COLO829 (cell line): ENCODE results near the gene UBE2O.

Source experiments
- DNase-seq: peaks from one replicate; pipeline ENCODE4 v3.0.0; 2012; ENCODE audit warnings: low spot score

The UBE2O gene

DNA sequence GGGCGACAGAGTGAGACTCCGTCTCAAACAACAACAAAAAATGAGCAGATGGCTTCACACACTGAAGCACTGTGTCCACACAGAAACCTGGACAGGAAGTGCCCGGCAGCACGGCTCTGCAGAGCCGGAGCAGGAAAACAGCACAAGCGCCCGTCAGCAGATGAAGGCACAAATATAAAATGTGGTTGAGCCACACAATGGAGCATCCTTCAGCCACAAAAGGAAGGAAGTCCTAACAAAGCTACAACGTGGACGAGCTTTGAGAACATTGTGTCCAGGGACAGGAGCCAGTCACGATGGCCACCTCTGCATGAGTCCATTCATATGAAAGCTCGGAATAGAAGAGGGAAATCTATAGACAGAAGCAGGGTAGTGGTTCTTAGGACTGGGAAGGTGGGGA is 32.6 kb upstream of the UBE2O start:
- no peak for DNase-seq

DNA sequence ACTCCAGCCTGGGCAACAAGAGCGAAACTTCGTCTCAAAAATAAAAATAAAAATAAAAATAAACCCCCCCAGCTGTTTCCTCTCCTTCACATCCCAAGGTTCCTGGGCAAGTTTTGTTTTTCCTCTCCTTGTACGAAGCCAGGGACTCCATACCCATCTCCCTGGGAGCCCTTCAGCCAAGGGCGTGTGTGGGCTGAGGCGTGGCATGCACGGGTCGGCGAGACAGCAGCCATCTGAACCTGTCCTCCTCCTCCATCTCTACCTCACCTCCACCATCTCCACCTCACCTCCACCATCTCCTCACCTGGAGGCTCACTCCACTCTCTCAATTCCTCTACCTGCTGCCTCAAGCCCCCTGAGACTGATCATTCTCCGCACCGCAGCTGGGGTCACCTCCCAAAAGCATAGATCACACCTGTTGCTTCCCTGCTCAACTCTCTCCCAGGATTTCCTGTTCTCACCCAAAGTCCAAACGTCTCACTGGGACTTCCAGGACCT is 31.3 kb upstream of the UBE2O start:
- no peak for DNase-seq

DNA sequence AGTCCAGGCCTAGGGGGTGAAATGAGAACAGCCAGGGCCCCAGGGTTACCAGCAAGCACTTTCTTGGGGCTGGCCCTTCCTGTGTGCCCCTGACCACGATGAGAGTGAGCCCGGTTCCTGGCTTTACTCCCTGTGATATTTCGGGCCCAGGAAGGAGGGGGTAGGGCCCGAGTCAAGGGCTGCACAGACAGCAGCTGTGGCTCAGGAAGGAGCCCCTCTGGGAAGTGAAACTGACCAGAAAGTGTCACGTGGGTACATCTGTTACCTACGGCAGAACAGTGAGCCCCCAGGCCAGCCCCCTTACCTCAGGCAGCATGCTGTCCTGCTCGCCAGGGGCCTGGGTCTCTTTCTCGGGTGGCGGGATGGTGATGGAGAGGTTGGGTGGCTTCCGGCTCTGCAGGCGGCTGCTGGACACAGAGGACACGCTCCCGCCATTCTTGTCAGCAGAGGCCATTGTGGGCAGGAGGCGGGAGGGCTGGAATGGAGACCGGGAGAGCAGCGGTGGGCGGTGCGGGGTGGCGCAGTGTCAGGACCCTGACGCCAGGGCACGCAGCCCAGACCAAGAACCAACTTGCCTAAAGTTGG is 28.2 kb upstream of the UBE2O start:
- DNase-seq, result no peak

DNA sequence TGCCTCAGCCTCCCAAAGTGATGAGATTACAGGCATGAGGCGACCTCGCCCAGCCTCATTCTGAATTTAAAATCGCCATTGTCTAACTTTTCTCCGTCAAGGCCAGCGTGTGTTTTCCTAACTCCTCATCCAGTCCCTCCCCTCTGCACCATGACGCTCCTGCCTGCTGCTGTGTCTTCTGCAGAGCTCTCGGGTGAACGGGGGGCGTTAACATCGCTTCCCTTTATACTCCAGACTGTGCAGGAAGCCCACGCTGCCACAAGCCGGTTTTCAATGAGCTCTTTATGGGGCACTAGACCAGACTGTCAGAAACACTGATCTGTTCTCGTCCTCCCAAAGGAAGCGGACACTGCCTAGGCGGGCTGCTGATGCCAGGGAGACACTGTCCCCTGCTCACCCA is 27.7 kb upstream of the UBE2O start:
- DNase-seq, result peak; percentile 59

DNA sequence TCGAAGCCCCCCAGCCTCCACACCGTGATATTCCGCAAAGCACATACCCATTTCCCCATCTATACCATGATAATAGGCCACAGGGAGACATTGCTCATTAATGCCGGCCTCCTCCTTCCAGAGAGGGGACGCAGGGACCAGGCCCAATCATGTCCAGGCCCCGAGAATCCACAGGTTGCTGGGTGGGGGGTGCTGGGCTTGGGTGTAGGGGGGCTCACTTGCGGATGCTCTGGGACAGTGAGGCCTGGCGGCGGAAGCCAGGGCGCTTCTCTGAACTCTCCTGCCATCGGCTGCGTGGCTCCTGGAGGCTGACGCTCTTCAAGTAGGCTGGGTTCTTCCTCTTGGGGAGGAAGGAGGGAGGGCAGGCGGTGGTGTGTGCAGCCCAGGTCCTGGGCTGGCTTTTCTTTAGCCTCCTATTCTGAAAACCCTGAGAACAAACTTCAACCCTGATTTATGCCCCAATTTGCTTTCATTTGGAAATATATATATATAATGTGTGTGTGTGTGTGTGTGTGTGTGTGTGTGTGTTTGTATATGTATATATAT is 26.6 kb upstream of the UBE2O start:
- no peak for DNase-seq

DNA sequence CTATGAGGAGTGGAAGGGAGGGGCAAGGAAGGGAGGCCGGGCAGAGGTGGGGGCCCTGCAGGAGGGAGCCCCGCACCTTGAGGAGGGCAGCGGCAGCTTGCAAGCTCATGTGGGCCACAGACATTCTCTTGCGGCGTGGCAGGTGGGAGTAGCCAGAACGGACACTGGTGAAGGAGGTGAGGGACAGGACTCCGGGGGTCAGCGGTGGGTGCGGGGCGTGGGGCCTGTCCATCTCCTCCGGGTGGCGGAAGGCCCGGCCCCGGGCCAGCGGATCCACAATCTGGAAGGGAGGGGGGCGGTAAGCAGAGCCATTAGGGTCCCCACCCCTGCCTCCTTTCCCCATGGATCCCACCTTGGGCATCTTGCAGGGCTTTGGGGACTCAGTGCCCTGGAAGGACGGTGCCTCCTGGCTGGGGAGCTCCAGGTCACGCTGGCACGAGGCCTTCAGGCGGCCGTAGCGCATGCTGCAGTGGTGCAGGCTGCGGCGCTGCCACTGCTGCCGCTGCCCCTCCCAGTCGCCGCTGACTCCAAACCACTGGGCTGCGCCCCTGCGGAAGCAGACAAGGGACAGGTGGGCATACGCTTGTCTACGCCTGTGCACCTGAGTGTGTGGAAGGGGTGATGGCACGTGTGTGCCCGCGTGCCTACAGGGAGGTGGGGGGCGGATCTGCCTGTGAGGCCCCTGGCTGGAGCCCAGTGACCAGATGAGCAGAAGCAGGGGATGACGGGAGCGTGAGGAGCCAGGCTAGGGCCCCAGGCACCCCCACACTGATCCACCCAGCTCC is 26.0 kb upstream of the UBE2O start:
- DNase-seq, result no peak

DNA sequence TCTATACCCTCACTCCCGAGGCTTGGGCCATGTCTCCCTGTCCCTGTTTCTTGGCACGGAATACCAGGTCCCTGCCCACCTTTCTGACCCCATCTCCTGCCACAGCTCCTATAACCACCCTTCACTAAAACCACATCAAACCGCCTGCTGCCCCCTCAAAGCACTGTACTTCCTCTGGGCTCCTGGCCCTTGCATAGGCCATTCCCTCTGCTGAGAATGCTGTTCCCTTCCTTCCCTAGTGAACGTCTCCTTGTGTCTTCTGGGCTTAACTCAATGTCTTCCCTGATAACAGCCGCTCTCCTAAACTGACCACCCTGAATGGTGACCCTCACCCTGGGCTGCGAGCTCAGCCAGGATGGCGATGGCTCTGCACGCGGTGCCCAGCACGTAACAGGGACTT is 25.1 kb upstream of the UBE2O start:
- no peak for DNase-seq

DNA sequence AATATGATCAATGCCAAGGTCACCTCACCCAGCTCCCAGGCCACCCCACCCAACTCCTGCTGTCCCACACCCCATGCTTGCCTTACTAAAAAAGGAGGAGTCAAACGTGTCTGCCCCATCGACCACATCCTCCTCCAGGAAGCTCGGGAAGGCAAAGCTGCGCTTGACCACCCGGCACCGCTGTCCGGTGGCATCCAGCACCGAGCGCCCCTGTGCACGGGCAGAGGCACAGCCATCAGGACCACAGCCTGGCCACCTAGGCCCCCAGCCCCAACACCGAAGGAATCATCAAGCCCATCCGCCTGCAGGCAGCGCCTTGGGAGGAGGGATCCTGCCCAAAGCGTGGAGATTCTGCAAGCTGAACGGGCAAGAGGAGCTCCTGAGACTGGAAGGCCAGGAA is 24.6 kb upstream of the UBE2O start:
- no peak for DNase-seq

DNA sequence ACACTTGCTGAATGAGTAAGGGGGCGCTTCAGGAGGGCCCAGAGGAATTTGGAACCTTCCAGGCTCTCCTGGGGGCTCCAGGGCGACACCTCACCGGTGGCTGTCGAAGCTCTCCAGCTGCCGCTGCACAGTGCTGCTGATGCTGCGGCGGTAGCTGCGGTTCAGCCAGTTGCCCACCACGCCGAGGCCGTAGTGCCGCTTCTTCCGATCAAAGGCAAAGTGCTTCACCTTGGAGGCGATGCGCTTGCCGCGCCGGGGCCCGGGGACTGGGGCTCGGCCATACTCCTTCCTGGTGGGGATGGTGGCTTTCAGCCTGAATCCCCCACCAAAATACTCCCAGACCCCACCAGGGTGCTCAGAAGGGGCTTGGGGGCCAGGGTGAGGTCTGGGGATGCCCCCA is 23.8 kb upstream of the UBE2O start:
- DNase-seq, result no peak

DNA sequence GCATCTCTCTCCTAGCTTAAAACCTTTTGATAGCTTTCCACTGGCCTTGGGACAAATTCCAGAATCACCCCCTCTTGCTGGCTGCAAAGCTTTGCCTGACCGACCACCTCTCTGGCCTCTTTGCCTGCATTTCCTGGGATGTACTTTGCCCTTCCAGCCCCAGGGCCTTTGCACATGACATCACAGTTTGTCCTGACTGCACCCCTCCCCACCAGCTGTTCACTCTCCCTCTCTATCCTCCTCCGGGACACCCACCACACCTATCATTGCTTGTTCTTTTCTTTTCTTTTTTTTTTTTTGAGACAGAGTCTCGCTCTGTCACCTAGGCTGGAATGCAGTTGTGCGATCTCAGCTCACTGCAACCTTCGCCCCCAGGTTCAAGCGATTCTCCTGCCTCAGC is 22.4 kb upstream of the UBE2O start:
- DNase-seq, result no peak

DNA sequence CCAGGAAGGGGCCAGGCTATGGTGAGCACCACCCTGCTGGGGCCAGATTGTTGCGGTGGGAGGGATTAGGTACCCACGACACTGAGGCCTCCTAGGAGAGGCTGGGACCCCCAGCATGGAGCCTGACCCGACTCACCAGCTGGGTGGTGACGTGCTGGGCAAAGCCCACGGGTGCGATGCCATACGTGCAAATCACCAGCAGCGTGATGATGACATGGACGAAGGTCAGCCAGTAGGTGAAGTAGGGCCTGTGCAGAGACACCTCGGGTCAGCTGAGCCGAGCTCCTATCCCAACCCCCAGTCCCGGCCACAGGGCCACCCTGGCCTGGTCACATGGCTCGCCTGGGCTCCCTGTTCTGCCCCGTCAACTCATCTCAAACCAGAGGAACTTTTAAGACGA is 21.9 kb upstream of the UBE2O start:
- DNase-seq, result no peak

DNA sequence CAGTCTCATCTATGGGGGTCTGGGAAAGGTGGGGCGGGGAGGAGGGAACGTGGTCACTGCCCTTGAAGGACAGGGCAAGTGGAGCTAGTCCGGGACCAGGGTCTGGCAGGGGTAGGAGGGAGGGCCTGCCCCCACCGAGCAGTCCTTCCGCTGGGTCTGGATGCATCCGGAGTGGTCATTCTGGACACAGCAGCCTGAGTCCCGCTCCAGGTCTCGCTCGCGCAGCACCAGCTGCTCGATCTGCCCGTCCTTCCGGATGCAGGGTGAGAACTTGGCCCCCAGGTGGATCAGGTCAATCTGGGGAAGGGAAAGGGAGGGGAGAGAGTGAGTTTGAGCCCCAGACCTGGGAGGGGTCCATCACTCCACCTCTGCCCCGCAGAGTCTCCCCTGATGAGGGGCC is 21.3 kb upstream of the UBE2O start:
- no peak for DNase-seq

DNA sequence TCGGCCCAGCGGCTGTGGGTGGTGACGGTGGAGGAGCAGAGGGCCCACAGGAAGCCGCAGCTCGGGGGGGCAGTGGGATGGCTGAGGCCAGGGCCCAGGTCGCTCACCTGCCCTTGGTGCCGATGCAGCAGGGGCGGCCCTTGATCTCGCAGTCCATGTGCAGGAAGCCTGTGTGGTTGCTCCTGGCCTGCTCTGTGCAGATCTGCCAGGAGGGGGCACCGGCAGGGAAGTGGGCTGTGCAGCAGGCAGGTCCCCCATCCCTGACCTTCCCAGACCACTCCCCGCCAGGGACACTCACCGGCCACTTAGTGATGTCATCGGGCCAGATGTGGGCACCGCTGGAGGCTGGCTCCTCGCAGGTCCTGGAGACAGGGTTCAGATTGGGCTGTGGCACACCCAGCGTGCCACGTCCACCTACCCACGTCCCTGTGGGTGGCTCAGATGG is 20.6 kb upstream of the UBE2O start:
- DNase-seq, result no peak

DNA sequence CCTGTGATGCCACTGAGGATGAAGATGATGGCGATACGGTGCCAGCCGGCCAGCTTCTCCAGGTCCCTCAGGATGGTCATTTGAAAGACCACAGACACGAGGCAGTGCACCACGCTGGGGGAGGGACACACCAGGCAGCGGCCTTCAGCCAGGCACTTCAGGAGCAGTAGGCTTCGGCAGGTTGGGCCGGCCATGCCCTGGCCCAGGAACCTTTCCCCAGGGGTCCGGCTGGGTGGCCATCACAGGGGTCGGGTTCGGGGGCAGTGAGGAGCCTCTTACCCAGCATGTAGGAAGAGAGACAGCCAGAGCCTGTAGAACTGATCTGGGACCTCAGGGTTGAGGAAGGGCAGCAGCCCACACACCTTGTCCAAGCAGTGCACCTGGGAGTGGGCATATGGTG is 19.8 kb upstream of the UBE2O start:
- DNase-seq, result no peak

DNA sequence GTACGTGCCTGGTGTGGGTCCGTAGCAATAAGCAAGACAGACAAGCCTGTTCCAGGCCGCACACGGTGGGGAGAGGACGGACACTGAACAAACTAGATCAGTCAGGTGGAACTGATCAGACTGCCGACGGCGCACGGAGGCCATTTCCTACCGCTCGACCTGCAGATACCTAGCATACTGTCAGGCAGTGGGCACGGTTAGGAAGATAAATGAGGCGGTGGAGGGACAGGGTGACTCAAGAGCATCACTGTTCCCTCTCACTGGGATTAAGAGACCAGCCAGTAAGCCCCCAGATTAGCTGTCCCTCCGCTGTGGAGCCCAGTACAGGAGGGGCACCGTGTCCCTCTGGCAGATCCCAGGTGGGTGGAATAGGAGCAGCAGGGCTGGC is 19.3 kb upstream of the UBE2O start:
- DNase-seq, result no peak

DNA sequence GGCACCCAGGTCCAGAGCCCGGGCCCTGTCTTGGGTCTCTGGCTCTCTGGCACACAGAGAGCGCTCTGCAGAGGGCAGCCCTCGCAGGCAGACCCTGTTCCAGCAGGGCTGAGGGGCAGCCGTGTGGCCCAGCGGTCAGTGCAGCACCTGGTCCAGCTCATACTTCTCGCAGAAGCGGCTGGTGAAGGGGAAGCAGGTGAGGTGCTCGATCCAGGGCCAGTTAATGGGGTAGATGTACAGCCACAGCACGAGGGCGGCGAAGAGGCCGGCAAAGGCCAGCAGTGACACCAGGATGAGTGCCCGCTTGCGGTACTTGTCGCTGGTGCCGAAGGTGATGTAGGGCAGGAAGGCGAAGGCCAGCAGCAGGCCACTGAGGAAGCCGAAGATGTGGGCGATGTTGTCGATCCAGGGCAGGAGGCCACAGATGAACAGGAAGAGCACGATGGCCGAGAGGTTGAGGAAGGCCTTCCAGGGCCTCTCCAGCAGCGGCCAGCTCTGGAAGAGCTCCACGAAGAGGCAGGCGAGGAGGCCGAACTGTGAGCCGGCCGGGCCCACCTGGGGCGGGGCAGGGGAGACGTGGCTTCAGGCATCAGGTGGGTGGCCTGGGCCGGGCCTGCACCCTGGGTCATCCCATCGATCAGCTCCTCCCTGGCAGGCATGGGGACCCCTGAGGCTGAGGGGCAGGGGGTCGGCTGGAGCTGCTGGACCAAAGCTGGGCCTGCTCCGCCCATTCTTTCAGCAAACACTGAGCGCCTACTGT is 18.7 kb upstream of the UBE2O start:
- DNase-seq, result no peak

DNA sequence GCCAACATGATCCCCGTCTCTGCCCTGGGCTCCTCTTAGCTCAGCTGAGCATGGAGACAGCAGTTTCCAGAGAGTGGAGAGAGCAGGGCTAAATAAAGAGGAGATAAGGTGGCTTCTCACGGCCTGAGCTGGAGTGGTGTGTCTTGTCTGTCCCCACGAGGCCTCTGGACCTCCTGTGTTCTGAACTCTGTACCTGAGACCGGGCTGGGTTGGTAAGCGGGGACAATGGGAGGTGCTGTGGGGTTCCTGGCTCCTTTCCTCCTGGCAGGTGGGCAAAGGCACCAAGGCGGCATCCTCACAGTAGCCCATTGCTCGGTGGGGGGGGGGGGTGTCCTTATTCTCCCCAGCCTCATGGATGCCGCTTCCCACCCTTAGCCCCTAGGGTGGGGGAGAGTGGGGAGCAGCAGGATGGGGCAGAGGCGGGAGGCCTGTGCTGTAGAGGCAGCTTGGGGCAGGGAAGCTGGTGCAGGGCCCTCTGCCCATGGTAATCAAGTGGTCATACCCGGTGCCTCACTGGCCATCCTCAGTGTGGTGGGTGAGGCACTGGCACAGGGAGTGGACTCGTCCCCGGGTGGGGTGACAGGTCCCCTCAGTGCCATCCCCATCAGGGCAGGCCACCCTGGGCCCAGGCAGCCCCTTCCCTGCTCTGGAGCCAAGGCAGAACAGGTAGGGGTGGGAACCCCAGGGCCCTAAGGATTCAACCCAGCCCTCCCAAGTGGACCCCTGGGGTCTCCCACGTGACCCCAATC is 17.2 kb upstream of the UBE2O start:
- no peak for DNase-seq

DNA sequence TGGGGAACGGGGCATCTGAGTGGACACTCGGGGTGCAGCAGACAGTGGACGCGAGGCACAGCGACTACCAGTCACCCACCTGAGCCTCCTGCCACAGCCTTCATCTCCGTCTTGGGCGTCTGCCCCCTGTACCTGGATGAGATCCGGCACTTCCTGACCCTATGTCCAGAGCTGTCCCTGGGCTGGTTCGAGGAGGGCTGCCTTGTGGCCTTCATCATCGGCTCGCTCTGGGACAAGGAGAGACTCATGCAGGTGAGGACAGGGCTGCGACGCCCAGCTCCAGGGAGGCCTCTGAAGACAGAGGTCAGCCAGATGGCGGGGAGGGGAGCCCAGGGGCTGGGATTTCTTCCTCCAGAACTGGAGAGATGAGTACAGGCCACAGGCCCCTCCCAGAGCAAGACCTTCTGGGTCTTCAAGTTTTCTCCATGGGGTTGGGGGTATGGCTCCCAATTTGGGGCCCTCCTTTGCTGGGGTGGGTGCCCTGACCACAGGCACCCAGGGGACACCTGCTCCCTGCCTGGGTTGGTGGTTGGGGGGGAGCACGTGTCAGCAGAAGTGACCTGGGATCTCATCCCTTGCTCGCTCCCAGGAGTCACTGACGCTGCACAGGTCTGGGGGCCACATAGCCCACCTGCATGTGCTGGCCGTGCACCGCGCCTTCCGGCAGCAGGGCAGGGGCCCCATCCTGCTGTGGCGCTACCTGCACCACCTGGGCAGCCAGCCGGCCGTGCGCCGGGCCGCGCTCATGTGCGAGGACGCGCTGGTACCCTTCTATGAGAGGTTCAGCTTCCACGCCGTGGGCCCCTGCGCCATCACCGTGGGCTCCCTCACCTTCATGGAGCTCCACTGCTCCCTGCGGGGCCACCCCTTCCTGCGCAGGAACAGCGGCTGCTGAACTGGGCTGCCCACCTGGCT is 16.4 kb upstream of the UBE2O start:
- DNase-seq, result no peak

DNA sequence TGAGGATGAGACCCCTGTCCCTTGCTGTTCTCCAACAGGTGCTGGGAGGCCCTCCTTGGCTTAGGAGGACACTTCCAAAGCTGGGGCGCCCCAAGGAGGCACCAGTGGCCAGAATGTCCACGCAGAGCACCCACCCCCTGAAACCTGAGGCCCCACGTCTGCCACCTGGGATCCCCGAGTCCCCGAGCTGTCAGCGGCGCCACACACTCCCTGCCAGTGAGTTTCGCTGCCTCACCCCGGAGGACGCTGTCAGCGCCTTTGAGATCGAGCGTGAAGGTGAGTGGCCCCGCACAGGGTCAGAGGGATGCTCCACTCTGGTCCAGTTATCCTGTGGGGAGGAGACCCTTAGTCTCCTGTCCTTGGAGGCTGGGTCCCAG is 15.7 kb upstream of the UBE2O start:
- no peak for DNase-seq

DNA sequence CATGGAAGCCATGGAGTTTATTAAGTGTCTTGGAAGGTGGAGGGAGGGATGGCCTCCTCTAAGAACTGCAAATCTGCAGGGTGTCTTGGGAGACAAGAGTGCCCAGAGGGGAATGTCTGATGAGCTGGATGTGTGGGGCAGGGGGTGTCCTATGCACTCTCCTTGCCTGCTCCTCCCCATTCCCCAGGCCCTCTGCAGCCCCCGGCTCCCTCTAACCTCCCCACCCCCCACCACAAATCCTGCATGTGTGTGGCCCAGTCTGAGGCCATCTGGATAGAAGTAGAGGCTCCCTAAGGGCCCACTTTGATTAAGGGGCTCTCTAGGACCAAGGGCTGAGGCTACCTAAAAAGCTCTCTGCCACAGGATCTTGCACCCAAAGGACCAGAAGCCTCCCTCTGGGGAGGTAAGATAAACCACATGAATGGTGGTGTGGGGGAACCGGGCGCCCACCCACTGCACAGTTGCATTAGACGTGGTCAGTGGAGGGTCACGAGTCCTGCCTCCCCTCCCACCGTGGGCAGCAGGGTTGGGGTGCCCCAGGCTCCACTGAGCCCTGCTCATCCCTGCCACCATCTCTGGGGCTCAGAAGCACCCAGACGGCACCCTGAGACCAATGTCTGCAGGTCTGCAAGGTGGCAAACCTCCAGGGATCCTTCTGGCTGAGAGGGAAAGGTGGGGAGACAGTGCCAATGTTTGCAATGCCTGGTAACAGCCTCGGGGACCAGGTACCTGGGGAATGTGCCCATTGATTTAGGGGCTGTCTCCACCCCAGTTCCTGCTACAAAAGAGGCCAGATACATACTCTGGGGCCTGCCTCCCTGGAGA is 15.1 kb upstream of the UBE2O start:
- no peak for DNase-seq
